Upper lobe of left lung (tissue), 4 donors: Measurements from ENCODE around the gene LTK.

Experiments used
- CTCF ChIP-seq, 6 experiments: fragments of 450-650 bp in 4 of 6; fragments of 200-600 bp in 2 of 6; sonication (generic) in 2 of 6; IDR thresholded peaks; one replicate each; pipeline ENCODE4 v1.5.1; 2016 to 2019; ENCODE audit warnings: antibody characterized with exemption in 6 of 6
- POLR2A ChIP-seq, 4 donors: fragments of 450-650 bp; IDR thresholded peaks; one replicate each; pipeline ENCODE4 v1.5.1; 2016 to 2017; ENCODE audit warnings: antibody characterized with exemption in 4 of 4, mild to moderate bottlenecking in 2 of 4
- POLR2AphosphoS5 ChIP-seq, 2 donors: sonication (generic); formaldehyde crosslinking; IDR thresholded peaks; one replicate each; pipeline ENCODE4 v1.5.1; 2017; ENCODE audit warnings: antibody characterized with exemption in 2 of 2

DNA sequence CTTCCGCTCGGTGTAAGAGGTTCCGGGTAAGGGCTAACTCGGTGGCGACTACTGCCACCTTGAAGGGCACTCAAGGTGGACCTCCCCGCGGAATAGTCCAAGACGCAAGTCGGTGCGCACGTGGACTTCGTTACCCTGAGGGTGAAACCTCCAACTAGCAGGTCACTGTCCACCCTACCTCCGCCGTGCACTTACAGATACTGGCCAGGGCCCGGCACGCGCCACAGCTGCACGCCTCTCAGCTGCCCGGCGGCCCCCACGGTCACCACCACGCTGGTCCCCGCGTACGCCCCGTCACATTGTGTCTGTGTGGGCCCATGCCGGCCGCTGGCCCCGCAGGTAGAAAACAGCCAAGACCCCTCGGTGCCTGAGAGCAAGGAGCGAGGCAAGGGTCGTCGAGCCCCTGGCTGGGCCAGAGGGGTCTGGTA, 1.1 kb downstream of the LTK start:
- no peak for TF ChIP-seq CTCF (IDR thresholded peaks at IDR 0.05)
- TF ChIP-seq POLR2A (IDR thresholded peaks at IDR 0.05), result no peak
- TF ChIP-seq POLR2AphosphoS5 (IDR thresholded peaks at IDR 0.05), result no peak
